Cardiac muscle cell (in vitro differentiated cells and primary cell): ENCODE data around the gene LAMB4. TPM values are rescaled to one million over a fixed set of nuclear protein-coding genes. Genes with fewer than 3 reads are reported as not detected.

Experiments used
- DNase-seq, 2 donors: peaks; one replicate each; pipeline versions ENCODE4 v3.0.0 to v3.0.0-alpha.2; 2010 to 2017; ENCODE audit warnings: low read depth in 1 of 2, low spot score in 1 of 2
- H3K27ac ChIP-seq: fragments of 200-600 bp; sonication (generic); 2 replicates; pipeline ENCODE4 v1.5.1; 2016
- H3K27me3 ChIP-seq: fragments of 200-600 bp; sonication (generic); 2 replicates; pipeline ENCODE4 v1.6.0; 2016; ENCODE audit warnings: control low read depth
- H3K36me3 ChIP-seq: fragments of 200-600 bp; sonication (generic); 2 replicates; pipeline ENCODE4 v1.5.1; 2016; ENCODE audit warnings: control low read depth
- H3K4me1 ChIP-seq: fragments of 200-600 bp; sonication (generic); 2 replicates; pipeline ENCODE4 v1.8.1; 2017; ENCODE audit warnings: low read depth, mild to moderate bottlenecking, mixed run types
- H3K4me3 ChIP-seq: fragments of 200-600 bp; sonication (generic); 2 replicates; pipeline ENCODE4 v1.5.1; 2016; ENCODE audit warnings: mild to moderate bottlenecking
- H3K9me3 ChIP-seq: fragments of 200-600 bp; sonication (generic); 2 replicates; pipeline ENCODE4 v1.5.1; 2017; ENCODE audit warnings: low read depth, mild to moderate bottlenecking, control low read depth
- CTCF ChIP-seq: IDR thresholded peaks from 2 replicates; pipeline ENCODE4 v1.5.1; 2012; ENCODE audit warnings: low read depth, mild to moderate bottlenecking, low read length
- polyA plus RNA-seq: library from polyadenylated mRNA; unstranded; fragments of >200 nt; fragmentation: Nextera tagmentation; extraction: Ambion mirVana; gene quantifications from 2 replicates; pipeline ENCODE4 v1.2.1, GENCODE V29; 2016
- total RNA-seq: library from RNA; depleted of rRNA; stranded (reverse); fragments of >200 nt; gene quantifications from 2 replicates; pipeline ENCODE4 v1.2.3, GENCODE V29; 2016

The LAMB4 gene
- total and polyA plus RNA-seq, 2 experiments from 2014 or later: not detected

DNA sequence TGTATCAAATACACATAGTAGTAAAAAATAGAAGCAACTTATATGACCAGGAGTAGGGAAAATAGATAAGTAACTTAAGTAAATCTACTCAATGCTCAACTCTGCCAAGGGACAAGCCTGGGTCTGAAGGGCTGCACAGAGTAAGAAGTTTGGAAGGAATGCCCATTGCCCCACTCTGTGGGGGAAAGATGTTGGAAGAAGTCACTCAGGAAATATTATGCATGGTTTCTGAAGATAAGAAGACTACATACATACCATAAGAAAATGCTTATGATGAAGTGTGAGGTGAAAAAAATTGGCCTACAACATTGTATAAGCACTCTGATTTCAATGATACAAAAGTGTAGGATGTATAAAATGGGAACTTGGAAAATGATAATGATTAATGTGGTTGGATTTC lies 54.0 kb downstream of the LAMB4 start:
- H3K27me3 ChIP-seq: no peaks in the 10 kb centered on the region
- DNase-seq: peak in 1 of 2 donors; percentile 74
- no peaks in the 10 kb centered on the region for H3K9me3 ChIP-seq
- H3K4me1 ChIP-seq: no peaks in the 10 kb centered on the region
- TF ChIP-seq CTCF: no peak
- no peak overlapping the region for H3K4me3 ChIP-seq
- no peak overlapping the region for H3K27ac ChIP-seq
- no peaks in the 10 kb centered on the region for H3K36me3 ChIP-seq

DNA sequence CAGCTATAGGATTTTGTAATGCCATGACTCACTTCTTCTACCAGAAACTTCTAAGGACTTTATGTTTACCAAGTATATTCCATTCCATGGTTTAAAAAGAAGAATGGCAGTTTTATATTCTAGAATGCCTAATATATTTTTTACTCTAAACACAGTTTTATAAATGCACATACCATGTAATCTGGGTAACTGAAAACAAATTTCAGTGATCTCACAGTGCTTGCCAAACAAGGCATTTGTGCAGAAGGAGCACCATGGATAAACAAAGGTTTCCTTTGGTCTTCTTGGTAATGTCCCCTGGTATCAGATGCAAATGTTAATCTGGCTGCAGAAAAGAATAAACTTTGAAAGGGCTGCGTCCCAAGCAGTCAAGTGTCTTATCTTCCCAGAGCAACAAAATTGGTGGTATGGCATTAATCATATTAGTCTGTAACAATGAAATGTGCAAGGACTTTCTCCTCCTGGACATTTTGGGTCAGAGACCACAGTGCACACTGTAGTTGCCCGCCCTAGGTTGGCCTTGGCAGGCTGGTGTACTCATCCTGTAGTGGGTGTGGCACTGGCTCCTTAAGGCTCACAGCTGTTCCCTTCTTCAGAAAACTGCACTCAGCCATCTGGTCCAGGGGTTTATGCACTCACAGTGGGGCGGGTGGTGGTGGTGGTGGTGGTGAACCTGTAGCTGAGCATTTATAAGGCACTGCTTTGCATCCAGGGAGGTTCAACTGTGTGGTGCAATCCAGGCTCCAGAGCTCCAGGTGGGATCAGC lies 56.7 kb downstream of the LAMB4 start:
- Histone ChIP-seq H3K4me3 (no peak overlapping the region), H3K27me3 (no peaks in the 10 kb centered on the region), H3K9me3 (no peaks in the 10 kb centered on the region), H3K27ac (no peak overlapping the region), H3K36me3 (no peaks in the 10 kb centered on the region), H3K4me1 (no peaks in the 10 kb centered on the region)
- no peak for TF ChIP-seq CTCF
- DNase-seq: no peak

GRCh38 chr7:108072739-108073138 lies 57.4 kb downstream of the LAMB4 start:
- TF ChIP-seq CTCF: no peak

DNA sequence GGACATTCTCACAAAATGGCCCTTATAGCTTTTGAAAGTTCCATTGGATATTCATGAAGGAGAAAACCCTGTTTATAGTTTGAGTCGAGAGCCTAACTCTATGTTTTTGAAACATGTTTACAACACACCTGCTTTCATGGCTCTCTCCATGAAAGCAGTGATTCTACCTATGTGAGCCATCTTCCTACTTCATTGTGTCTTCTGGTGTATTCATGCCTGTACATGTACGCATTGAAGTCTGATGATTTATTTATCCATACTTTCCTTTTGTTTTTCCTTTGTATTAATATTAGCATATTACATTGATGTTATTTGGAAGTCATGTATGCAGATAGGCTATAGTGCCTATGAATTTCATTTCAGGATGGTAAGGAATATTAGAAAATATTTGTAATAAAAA lies 58.0 kb downstream of the LAMB4 start:
- H3K9me3 ChIP-seq: no peaks in the 10 kb centered on the region
- no peaks in the 10 kb centered on the region for H3K36me3 ChIP-seq
- no peak for TF ChIP-seq CTCF
- H3K4me3 ChIP-seq: no peak overlapping the region
- H3K4me1 ChIP-seq: no peaks in the 10 kb centered on the region
- DNase-seq: no peak
- no peak overlapping the region for H3K27ac ChIP-seq
- no peaks in the 10 kb centered on the region for H3K27me3 ChIP-seq

More at GRCh38 chr7:108072739-108073138, 57.4 kb downstream of the LAMB4 start:
- no peak overlapping the region for H3K4me3 ChIP-seq
- H3K9me3 ChIP-seq: no peaks in the 10 kb centered on the region
- no peak overlapping the region for H3K27ac ChIP-seq
- DNase-seq: no peak
- no peaks in the 10 kb centered on the region for H3K4me1 ChIP-seq
- H3K36me3 ChIP-seq: no peaks in the 10 kb centered on the region
- no peaks in the 10 kb centered on the region for H3K27me3 ChIP-seq

DNA sequence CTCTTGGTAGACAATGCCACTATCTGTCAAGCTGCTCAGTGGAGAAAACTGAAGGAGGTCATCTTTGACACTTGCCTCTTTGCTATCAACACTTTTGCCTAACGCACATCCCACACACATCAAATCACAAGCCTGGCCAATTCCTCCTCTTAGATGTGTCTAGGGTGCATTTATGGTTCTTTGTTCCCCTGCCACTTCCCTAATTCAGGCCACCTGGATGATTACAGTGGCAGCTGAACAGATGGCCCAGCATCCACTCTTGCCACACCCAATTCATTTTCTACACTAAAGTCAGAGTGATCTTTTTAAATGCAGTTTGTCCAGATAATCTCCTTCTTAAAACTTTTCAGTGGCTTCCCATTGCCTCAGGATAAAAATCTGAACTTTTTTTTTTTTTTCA lies 58.6 kb downstream of the LAMB4 start:
- no peak for DNase-seq
- Histone ChIP-seq H3K4me1 (no peaks in the 10 kb centered on the region), H3K4me3 (no peak overlapping the region), H3K9me3 (no peaks in the 10 kb centered on the region), H3K27me3 (no peaks in the 10 kb centered on the region), H3K27ac (no peak overlapping the region), H3K36me3 (no peaks in the 10 kb centered on the region)
- TF ChIP-seq CTCF: no peak

DNA sequence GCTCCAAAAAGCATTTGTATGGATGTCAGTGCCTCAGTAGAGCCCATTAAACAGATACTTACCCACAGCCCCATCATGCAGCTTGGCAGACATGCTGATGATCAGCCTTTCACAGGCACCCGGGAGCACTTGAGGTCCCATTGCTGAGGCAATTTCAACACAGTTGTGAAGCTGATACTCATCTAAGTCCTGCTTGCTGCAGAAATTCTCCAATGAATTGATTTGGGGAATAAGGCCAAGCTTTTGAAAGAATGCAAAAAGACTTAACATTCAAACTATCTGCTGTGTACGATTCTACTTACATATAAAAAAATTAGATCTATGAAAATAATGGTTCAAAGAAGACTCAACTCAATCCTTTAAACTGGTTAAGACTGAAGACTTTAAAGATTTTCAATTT lies 60.5 kb downstream of the LAMB4 start:
- H3K4me1 ChIP-seq: no peaks in the 10 kb centered on the region
- no peak overlapping the region for H3K27ac ChIP-seq
- no peak for DNase-seq
- H3K9me3 ChIP-seq: no peaks in the 10 kb centered on the region
- no peaks in the 10 kb centered on the region for H3K36me3 ChIP-seq
- no peak overlapping the region for H3K4me3 ChIP-seq
- no peaks in the 10 kb centered on the region for H3K27me3 ChIP-seq
- no peak for TF ChIP-seq CTCF
